DMS153 (cell line): ENCODE measurements around the gene IL17C.
"Not testable (repeated sequence)": the region's sequence is repeated elsewhere in the genome, so short reads cannot be mapped to it uniquely, and the experiment has no call there.

ENCODE experiments used
- DNase-seq: peaks from one replicate; lab custom pipeline; 2025; lab: John Stamatoyannopoulos, UW

Gene IL17C

GRCh38 chr16:88658714-88659113, 20.3 kb downstream of the IL17C start:
- no peak for DNase-seq

- no peak for DNase-seq
These were observed 20.8 kb downstream of the IL17C start for GRCh38 chr16:88659160-88659559.

GRCh38 chr16:88661468-88661867, 23.1 kb downstream of the IL17C start:
- no peak for DNase-seq

- no peak for DNase-seq
These were observed 24.0 kb downstream of the IL17C start for GRCh38 chr16:88662222-88662842.

GRCh38 chr16:88662843-88663606, 24.7 kb downstream of the IL17C start, which contains the start of gene MVD:
MVD (minus strand) TSS chr16:88663091; CDS start chr16:88663080, 11 bp downstream.
- DNase-seq, result peak; percentile 94

GRCh38 chr16:88665148-88665547, 26.8 kb downstream of the IL17C start:
- no peak for DNase-seq

- DNase-seq, result no peak
These were observed 27.2 kb downstream of the IL17C start for GRCh38 chr16:88665570-88665969.

DNA sequence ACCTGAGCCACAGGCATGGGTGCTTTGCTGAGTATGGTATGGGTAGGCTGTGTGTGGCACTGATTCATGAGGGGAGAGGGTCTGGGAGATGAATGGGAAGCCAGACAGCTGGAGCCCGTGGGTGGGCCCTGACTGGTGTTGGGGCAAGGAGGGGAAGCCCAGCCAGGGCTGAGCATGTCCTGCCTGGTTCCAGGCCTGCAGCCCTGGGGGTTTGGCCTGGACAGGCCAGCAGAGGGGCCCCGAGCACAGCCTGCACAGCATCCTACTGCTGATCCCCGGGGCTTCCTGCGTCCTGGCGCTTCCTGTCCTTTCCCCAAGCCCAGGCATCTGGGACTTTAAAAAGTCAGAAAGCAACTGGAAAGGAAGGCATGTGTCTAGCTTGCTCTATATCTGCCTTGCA, 29.1 kb downstream of the IL17C start:
- no peak for DNase-seq

DNA sequence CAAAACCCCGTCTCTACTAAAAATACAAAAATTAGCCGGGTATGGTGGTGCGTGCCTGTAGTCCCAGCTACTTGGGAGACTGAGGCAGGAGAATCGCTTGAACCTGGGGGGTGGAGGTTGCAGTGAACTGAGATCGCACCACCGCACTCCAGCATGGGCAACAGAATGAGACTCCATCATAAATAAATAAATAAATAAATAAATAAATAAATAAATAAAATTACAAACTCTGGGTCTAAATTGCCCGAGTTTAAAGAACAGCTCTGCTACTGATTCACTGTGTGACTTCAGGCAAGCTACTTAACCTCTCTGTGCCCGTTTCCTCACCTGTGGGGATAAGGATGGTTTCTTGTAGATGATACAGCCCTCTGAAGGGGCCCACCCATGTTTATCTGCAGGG, 31.1 kb downstream of the IL17C start:
- DNase-seq, result not testable (repeated sequence)

GRCh38 chr16:88669980-88670379, 31.6 kb downstream of the IL17C start:
- DNase-seq, result no peak

- no peak for DNase-seq
These were observed 33.4 kb downstream of the IL17C start for GRCh38 chr16:88671806-88672205.

DNA sequence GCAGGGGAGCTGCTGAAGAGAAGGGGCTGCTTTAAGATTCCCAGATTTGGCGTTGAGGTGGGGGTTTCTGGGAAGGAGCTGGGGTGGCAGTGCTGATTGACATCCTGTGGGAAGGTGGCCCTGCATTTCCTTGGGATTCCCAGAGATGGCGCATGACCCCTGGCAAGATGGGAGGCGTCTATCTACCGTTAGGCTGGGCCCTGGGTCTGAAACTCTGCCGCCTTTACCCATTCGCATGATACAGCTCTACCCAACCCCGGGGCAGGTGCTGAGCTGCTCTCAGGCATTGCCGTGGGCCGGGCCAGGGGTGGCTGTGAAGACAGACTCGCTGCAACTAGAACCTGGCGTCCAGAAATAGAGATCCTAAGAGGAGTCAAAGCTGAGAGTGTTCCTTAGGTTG, 34.4 kb downstream of the IL17C start:
- no peak for DNase-seq

DNA sequence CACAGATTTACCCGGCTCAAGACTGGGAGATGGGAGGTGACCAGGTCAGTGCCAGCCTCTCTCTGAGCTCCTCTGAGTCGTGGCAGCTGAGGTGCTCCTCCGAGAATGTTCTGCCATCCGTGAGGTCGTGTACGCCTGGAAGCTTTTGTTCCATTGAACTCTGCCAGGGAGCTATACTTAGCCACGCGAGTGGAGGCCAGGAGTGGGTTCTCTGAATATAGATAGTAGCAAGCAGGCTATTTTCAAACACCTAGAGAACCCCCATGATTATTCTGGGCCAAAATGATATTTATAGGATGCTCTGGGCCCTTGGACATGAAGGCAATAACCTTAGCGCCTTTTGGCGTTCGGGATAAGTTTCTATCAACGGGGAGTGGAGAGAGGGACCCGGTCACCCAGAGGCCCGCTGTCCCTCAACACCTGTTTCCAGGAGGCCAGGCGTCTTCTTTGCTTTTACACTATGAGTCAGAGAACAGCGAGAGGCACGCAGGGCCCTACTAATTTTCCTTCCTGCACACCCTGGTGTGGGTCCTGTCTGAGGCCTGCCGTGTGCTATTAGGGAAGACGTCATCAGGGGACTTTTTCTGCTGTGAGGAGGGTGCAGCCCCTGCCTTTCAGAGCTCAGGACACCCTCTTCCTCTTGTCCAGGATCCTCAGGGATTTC, 35.5 kb downstream of the IL17C start:
- no peak for DNase-seq

DNA sequence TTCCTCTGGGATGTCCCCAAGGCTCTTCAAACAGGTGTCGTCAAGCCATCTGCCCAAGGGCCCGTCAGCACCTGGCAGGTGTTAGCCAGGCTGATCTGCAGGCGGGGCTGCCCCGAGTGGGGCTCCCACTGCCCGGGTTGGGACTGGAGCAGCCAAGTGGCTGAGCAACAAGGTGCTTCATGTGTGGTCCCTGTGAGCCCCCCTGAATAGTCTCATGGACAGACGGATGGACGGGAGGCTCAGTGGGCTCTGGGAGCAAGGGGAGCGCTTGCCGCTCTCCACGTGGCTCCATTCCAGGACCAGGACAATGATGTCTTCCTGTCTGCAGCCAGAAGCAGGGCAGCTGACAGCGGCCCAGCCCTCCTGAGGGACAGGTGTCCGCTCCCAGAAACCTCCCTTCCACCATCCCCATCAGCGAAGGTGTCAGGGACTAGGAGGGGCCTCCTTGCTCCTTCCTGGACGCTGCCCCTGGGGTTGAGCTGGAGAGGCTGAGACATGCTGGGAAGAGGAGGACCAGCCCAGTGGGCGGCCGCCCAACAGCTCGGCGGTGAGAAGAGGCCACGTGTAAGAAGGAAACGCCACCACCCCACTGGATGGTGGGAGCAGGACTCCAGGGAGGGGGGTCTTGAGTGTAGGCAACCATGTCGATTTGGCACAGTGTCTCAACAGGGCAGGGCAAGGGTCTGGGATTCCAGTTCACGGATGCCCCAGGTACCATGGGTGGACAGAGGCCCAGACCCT, 38.3 kb downstream of the IL17C start:
- no peak for DNase-seq

DNA sequence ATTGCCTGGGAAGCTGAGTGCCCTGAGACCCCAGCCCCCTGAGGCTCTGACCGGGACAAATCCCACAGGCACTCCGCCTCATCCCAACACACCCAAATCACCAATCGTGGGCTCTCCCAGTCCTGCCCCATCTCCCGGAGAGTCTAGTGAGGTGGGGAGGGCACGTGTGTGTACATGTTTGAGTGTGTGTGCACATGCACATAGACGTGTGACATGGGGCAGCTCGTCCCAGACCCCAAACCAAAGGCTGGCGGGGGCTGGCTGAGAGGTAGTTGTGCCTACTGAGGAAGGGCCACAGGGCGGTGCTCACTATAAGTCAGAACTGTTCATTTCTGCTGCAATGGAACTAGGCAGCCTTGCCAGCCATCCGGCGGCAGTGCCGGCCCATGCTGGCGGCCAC, 39.3 kb downstream of the IL17C start:
- no peak for DNase-seq

GRCh38 chr16:88678224-88678979, 40.0 kb downstream of the IL17C start:
- no peak for DNase-seq

DNA sequence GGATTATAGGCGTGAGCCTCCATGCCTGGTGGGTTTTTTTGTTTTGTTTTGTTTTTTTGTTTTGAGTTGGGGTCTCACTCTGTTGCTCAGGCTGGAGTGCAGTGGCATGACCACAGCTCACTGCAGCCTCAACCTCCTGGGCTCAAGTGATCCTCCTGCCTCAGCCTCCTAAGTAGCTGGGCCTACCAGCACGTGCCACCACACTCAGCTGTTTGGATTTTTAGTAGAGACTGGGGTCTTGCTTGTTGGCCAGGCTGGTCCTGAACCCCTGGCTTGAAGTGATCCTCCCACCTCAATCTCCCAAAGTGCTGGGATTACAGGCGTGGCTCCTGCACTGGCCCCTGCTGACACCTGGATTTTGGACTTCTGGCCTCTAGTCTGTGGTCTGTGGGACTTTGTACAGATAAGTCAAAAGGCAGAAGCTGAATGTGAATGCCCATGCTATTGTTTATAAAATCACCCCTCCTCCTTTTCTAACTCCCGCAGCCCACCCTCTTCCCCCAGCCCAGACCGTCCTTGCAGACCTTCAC, 42.2 kb downstream of the IL17C start:
- no peak for DNase-seq

DNA sequence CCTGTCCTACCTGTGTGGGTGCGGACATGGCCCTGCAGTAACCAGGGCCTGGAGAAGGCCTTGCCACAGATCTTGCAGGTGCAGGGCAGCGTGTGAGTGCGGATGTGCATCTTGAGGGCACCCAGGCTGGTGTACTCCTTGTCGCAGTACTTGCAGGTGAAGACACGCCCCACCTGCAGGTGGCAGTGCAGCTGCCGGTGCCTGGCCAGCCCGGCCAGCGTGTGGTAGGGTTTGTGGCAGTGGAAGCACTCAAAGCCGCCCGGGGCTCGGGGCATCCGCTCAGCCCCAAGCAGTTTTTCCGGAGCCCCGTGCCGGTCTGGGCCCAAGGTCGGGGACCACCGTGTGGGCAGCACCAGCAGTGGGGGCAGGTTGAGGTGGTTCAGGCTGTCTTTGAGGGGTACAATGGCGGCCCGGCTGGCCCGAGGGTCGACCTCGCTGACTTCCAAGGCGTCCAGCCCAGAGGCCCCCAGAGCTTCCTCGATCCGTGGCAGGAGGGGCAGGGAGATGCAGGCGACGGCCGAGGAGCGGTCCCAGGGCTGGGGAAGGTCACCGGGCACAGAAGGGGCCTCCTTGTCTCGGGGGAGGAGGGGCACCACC, 42.8 kb downstream of the IL17C start:
- DNase-seq, result no peak

- DNase-seq, result no peak
These were observed 43.5 kb downstream of the IL17C start for GRCh38 chr16:88681709-88682451.

- DNase-seq, result no peak
These were observed 46.3 kb downstream of the IL17C start for GRCh38 chr16:88684569-88685155.
